Measurements from ENCODE around the gene EPS15.

GRCh38 chr1:51551848-51552296, 32.8 kb upstream of the EPS15 start:
- TF ChIP-seq, protein P1, sequence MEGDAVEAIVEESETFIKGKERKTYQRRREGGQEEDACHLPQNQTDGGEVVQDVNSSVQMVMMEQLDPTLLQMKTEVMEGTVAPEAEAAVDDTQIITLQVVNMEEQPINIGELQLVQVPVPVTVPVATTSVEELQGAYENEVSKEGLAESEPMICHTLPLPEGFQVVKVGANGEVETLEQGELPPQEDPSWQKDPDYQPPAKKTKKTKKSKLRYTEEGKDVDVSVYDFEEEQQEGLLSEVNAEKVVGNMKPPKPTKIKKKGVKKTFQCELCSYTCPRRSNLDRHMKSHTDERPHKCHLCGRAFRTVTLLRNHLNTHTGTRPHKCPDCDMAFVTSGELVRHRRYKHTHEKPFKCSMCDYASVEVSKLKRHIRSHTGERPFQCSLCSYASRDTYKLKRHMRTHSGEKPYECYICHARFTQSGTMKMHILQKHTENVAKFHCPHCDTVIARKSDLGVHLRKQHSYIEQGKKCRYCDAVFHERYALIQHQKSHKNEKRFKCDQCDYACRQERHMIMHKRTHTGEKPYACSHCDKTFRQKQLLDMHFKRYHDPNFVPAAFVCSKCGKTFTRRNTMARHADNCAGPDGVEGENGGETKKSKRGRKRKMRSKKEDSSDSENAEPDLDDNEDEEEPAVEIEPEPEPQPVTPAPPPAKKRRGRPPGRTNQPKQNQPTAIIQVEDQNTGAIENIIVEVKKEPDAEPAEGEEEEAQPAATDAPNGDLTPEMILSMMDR (IDR thresholded peaks at IDR 0.05; ENCODE audit: poor library complexity): no peak
- TF ChIP-seq EZH2phosphoT487 (IDR thresholded peaks at IDR 0.05; ENCODE audit: low read depth, severe bottlenecking, unreplicated experiment): no peak

Measured in hepatocyte (in vitro differentiated cells).